Gastrocnemius medialis (tissue), 4 donors: ENCODE results near the gene COPS8.

ENCODE experiments used
- CTCF ChIP-seq, 5 experiments: fragments of 450-650 bp in 3 of 5; fragments of 200-600 bp in 2 of 5; sonication (generic) in 2 of 5; IDR thresholded peaks in 4 of 5; conservative IDR thresholded peaks in 1 of 5; 1 replicate in 4 of 5; 2 replicates in 1 of 5; pipeline ENCODE4 v1.5.1; 2016 to 2019; ENCODE audit warnings: antibody characterized with exemption in 5 of 5, mild to moderate bottlenecking in 3 of 5, moderate library complexity in 3 of 5
- POLR2A ChIP-seq, 2 donors: fragments of 450-650 bp; IDR thresholded peaks; one replicate each; pipeline ENCODE4 v1.6.1; 2017; ENCODE audit warnings: antibody characterized with exemption in 2 of 2, mild to moderate bottlenecking in 2 of 2, moderate library complexity in 2 of 2

GRCh38 chr2:237137626-237138323, 52.1 kb downstream of the COPS8 start:
- TF ChIP-seq CTCF (IDR thresholded peaks at IDR 0.05 in 4 of 5, conservative IDR thresholded peaks at IDR 0.05 in 1 of 5) (no peak), POLR2A (IDR thresholded peaks at IDR 0.05) (no peak)
